ENCODE measurements around the gene FERMT3.

DNA sequence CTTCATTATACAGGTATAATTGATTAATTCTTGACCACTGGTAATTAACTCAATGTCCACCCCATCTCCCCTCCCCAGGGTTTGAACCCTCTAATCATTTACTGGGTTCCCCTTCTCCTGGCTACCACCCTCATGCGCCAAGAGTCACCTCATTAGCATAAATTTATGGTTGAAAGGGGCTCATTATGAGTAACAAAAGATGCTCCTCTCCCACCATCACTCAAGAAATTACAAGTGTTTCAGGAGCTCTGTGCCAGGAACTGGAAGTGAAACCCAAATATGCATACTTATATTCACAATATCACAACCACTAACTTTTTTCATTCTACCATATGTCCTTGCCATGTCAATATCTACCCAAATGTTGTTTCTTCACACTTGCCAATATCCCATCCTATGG, 28.3 kb upstream of the FERMT3 start:
- no peak for TF ChIP-seq GATA2 (IDR thresholded peaks at IDR 0.05; ENCODE audit: low read depth, low read length)
- TF ChIP-seq GATA3 (IDR thresholded peaks at IDR 0.05; ENCODE audit: low read depth, low read length), result no peak

Data from SH-SY5Y (cell line).